AG08396 (cell line): Measurements from ENCODE around the gene PPP1R3D.
"Not testable (repeated sequence)": the region's sequence is repeated elsewhere in the genome, so short reads cannot be mapped to it uniquely, and the experiment has no call there.

Source experiments
- DNase-seq: peaks from one replicate; pipeline ENCODE4 v3.0.0; 2012; ENCODE audit warnings: low spot score, mixed read lengths

PPP1R3D gene, protein sequence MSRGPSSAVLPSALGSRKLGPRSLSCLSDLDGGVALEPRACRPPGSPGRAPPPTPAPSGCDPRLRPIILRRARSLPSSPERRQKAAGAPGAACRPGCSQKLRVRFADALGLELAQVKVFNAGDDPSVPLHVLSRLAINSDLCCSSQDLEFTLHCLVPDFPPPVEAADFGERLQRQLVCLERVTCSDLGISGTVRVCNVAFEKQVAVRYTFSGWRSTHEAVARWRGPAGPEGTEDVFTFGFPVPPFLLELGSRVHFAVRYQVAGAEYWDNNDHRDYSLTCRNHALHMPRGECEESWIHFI

GRCh38 chr20:59940129-59940955, at the start of gene PPP1R3D, which contains the start of gene FAM217B:
TSS of gene PPP1R3D (minus strand) at chr20:59940305. CDS start at chr20:59939931, 374 bp downstream.
TSS of gene FAM217B (plus strand) at chr20:59940389. CDS start at chr20:59943944, 3,555 bp downstream.
- peak; percentile 98 for DNase-seq

- DNase-seq: peak; percentile 14
Observed at GRCh38 chr20:59988141-59988540, 48.0 kb upstream of the PPP1R3D start.

DNA sequence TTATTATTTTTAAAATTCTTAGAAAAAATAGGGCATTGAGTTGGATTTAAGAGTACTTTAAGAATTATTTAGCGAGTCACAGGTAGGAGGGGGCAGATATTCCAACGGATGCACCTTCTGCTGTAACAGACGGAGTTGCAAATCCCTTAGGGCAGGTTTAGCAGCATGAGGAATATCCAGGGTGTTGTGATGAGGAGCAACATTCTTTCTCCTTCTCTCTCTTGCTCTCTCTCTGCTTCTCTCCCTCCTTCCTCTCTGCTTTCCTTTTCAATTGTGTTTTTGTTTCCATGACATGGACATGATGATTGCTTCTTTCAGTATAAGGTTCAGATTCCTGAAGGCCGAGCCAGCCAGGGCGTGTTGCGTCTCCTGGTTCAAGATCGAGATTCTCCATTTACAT, 47.0 kb upstream of the PPP1R3D start:
- DNase-seq: no peak

GRCh38 chr20:59985864-59986263, 45.8 kb upstream of the PPP1R3D start:
- DNase-seq: no peak

DNA sequence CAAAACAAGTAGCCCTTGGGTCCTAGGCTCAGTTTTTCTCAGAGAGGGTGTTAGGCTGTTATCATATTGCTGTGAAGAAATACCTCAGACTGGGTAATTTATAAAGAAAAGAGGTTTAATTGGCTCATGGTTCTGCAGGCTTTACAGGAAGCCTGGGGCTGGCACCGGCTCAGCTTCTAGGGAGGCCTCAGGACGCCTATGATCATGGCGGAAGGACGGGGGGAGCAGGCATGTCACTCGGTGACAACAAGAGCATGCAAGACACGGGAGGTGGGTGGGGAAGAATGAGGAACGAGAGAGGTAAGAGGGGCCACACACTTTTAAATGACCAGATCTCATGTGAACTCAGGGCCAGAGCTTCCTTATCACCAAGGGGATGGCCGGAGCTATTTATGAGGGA, 45.1 kb upstream of the PPP1R3D start:
- no peak for DNase-seq

DNA sequence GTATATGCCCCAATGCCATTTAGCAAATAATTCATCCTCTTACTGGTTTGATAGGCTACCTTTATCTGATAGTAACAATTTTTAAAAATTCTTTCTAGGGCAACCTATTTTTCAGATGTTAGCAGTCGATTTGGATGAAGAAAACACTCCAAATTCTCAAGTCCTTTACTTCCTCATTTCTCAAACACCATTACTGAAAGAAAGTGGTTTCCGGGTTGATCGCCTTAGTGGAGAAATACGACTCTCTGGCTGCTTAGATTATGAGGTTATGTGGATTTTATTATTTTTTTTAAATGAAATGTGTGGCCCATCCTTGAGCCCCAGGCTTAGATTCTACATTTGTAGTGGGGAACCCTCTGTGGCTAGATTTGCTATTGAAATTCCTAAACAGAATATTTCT, 44.4 kb upstream of the PPP1R3D start:
- DNase-seq: no peak

DNA sequence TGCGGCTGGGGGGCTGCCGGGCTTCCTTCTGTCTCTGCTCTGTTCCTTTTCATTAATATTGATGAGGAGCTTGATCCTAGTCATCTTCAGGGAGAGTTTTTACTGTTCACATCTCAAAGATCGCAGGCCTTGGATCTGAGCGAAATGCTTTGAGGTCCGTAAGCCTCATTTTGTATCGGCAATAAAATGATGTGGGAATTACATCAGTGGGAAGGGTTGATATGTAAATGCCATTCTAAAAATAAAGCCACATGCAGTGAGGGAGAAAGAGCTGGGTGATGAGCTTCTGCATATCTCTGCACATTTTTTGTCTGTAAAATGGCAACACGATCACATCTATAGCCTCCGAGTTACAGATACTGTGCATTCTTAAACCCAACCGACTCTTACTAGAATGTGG, 43.0 kb upstream of the PPP1R3D start:
- DNase-seq: no peak

- no peak for DNase-seq
Observed at GRCh38 chr20:59977086-59977485, 37.0 kb upstream of the PPP1R3D start.

DNA sequence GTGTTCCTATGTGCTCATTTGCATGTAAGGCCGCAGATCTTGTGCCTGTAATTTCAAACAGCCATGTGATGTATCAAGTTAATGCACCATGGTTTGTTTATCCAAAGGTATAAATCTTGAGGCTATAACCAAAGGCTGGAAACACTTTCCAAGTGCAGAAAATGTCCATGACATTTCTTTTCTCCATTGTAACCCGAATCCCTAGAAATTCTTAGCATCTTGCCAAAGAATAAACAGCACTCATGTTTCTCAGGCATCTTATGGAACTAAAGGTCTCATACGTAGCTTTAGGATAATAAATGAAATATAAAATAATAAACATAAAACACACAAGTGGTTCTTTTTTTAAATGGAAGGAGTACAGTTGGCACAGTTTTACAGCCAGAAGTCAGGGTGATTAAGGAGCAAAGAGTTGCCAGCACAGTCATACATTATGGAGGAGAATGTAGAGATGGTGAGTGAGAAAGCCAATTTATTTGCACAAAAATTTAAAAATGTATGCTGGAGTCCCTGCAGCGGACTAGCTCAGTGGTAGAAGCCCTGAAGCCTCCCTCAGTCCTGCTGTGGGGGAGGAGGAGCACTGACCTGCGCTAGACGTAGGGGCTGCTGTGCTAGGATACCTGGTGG, 36.2 kb upstream of the PPP1R3D start:
- no peak for DNase-seq

GRCh38 chr20:59972037-59972801, 32.1 kb upstream of the PPP1R3D start:
- DNase-seq: no peak

GRCh38 chr20:59971428-59971827, 31.3 kb upstream of the PPP1R3D start:
- DNase-seq: no peak

GRCh38 chr20:59966428-59966827, 26.3 kb upstream of the PPP1R3D start:
- DNase-seq: no peak

DNA sequence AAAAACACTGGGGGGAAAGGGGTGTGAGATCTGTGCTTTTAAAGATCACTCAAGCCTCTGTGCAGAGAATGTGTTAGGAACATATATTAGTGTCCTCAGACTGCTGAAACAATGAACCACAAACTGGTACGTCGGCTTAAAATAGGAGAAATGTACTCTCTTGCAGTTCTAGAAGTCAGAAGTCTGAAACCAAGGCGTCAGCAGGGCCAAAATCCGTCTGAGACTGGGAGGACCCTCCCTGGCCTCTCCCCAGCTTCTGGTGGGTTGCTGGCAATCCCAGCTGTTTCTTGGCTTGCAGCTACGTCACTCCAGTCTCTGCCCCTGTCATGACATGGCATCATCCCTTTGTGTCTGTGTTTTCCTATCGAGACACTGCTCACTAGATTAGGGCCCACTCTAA, 22.1 kb upstream of the PPP1R3D start:
- DNase-seq: no peak

GRCh38 chr20:59961423-59961822, 21.3 kb upstream of the PPP1R3D start:
- DNase-seq: no peak

DNA sequence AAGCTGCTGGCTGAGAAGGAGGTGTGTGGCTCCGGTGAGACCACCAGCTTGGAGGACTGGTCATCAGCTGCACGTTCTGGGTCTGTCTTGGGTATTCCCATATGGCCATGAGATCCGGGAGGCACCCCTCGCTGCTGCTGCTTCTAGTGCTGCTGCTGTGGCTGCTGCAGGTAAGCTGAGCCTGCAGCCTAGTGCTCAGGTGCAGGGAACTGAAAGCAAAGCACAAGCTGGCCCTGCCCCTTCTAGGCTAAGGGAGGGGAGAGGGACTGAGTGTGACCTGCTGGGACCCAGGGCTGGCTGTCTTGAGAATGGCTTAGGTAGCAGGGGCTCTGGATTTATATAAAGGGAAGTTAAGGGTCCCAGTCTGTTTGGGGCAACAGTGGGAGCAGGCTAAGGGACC, 18.5 kb upstream of the PPP1R3D start:
- no peak for DNase-seq

DNA sequence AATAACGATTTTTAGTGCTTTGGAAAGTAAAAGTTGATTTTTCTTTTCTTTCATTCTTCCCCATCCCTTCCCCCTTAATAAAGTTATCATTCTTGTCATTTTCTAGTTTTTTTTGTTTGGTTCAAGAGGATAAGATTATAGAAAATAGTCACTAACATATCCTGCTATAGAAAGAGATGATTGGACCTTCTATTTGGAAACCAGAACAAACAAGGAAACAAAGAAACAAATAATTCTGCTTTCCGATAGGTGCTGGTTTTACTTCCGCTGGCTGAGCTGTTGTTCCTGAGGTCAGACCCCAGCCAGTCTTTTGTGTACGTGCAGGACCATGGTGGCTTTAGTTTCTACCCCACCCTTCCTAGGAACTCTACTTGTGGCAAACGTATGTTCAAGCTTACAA, 18.0 kb upstream of the PPP1R3D start, which contains the start of gene CDH26:
TSS of gene CDH26 (plus strand) at position 301 of the 400 bp plus-strand sequence. CDS start 304 bp downstream, outside the sequence.
- DNase-seq: no peak

- not testable (repeated sequence) for DNase-seq
Observed at GRCh38 chr20:59957568-59957967, 17.5 kb upstream of the PPP1R3D start.

DNA sequence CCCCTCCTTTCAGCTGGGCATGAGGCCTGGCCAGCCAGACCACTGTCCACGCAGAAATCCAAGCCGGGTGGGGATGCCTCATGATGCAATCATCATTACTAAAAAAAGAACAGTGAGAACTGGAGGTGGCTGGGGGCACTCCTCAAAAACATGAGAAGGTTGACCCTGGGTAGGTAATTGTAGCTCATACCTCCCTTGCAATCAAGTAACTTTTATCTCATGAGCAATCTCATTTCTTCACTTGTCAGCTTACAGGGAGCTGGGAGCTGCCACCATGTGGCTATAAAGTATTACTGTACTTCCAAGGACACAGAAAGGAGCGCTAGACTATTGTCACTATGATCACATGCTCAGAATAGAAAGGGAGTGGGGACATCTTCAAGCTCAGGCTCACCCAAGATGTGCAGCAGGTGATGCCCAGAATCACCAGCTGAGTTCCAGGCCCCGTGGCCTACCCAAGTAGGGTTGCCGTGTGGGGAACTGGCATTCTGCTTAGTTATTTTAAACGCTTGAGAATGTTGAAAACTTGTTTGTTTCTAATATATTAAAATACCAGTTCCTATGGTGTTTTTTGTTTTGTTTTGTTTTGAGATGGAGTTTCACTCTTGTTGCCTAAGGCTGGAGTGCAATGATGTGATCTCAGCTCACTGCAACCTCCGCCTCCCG, 15.2 kb upstream of the PPP1R3D start:
- DNase-seq: no peak

DNA sequence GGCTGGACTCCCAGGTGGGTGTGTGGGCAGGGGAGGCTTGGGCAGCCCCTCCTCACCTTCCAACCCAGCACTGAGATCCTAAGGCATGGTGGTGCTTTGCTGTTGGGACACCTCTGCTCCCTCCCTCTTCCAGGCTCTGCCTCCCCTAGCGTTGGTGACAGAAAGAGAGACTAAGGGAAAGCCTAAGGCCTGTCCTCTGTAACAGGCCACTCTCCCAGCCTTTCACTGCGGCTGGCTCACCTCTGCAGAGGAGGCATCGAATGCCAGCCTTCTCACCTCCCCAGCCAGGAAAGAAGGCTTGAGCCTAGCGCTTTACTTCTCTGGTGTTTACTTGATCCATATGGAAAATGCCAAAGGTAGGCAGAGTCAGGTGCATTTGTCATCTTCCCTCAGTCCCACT, 14.6 kb upstream of the PPP1R3D start:
- DNase-seq: no peak

DNA sequence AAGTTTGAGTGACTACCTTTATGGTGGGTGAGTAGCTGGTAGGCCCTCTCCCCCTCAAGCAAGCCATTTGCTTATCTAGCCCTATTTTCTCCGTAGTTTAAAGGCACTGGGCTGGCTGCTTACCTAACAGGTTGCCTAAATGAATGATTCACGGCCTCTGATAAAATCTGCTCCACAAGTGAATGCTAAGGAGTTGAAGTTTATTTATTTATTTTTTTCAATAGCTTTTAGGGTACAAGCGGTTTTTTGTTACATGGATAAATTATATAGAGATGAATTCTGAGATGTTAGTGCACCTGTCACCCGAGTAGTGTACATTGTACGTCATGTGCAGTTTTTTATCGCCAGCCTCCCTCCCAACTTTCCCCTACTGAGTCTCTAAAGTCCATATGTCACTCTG, 9.8 kb upstream of the PPP1R3D start:
- no peak for DNase-seq
